T-cell (primary cell): ENCODE data around the gene RAP1GDS1. TPM values are rescaled to one million over a fixed set of nuclear protein-coding genes. Genes with fewer than 3 reads are reported as not detected.

Experiments used
- ATAC-seq, 4 experiments: fragments of 200-7000 bp in 3 of 4; fragments of 150-1000 bp in 1 of 4; cut with Tn5 transposase; replicated peaks in 1 of 4; 1 replicate in 3 of 4; 2 replicates in 1 of 4; pipeline ENCODE4 v1.10.0; 2021; ENCODE audit warnings: moderate library complexity in 3 of 4, mild to moderate bottlenecking in 2 of 4, moderate number of reproducible peaks in 1 of 4
- CTCF ChIA-PET, 2 donors: fragments of 300-600 bp; sonication (Branson Sonifier 250); formaldehyde crosslinking; loops; one replicate each; lab custom pipeline; 2022; ENCODE audit warnings: antibody characterized with exemption in 2 of 2; lab: Charles Lee
- POLR2A ChIA-PET, 2 donors: fragments of 300-600 bp; sonication (Branson Sonifier 250); formaldehyde crosslinking; loops; one replicate each; lab custom pipeline; 2022; ENCODE audit warnings: antibody characterized with exemption in 2 of 2; lab: Charles Lee
- DNase-seq, 35 experiments: peaks; one replicate each; pipeline versions ENCODE4 v3.0.0 to v3.0.0-alpha.2; 2013 to 2023
- H3K27ac ChIP-seq: one replicate; pipeline ENCODE4 v1.5.1; 2013; ENCODE audit warnings: low read length
- H3K27me3 ChIP-seq, 2 experiments: replicated peaks in 1 of 2; 1 replicate in 1 of 2; 2 replicates in 1 of 2; pipeline versions ENCODE4 v1.6.1 to v1.7.0; 2013; ENCODE audit warnings: low read length in 1 of 2, mixed read lengths in 1 of 2; ENCODE audit not compliant: control insufficient read depth in 2 of 2, insufficient read depth in 2 of 2; ENCODE audit errors: extremely low read depth in 1 of 2
- H3K36me3 ChIP-seq, 2 donors: 1 replicate in 1 of 2; 2 replicates in 1 of 2; pipeline versions ENCODE4 v1.6.1 to v1.7.0; 2013; ENCODE audit warnings: low read length in 1 of 2; ENCODE audit not compliant: control insufficient read depth in 2 of 2, insufficient read depth in 1 of 2; ENCODE audit errors: extremely low read depth in 1 of 2
- H3K4me1 ChIP-seq, 2 experiments: 1 replicate in 1 of 2; 2 replicates in 1 of 2; pipeline versions ENCODE4 v1.6.1 to v1.7.0; 2013; ENCODE audit warnings: low read length in 2 of 2, mixed read lengths in 1 of 2; ENCODE audit not compliant: insufficient read depth in 2 of 2, control insufficient read depth in 1 of 2; ENCODE audit errors: extremely low read depth in 1 of 2
- H3K4me3 ChIP-seq, 2 donors: 1 replicate in 1 of 2; 2 replicates in 1 of 2; pipeline versions ENCODE4 v1.5.1 to v1.7.0; 2013; ENCODE audit warnings: mild to moderate bottlenecking in 2 of 2, low read length in 1 of 2, moderate library complexity in 1 of 2; ENCODE audit not compliant: control insufficient read depth in 1 of 2; ENCODE audit errors: extremely low read depth in 1 of 2
- H3K9me3 ChIP-seq: 2 replicates; pipeline ENCODE4 v1.7.0; 2013
- H3K27ac Mint-ChIP-seq, 2 donors: one replicate each; pipeline ENCODE4 v1.8.0; 2020 to 2021; ENCODE audit warnings: mild to moderate bottlenecking in 2 of 2, mixed read lengths in 2 of 2
- H3K27me3 Mint-ChIP-seq, 2 donors: one replicate each; pipeline ENCODE4 v1.8.0; 2021 to 2022; ENCODE audit warnings: mixed read lengths in 2 of 2
- H3K36me3 Mint-ChIP-seq: one replicate; pipeline ENCODE4 v1.8.0; 2021; ENCODE audit warnings: mixed read lengths
- H3K4me1 Mint-ChIP-seq, 3 donors: one replicate each; pipeline ENCODE4 v1.8.0; 2020 to 2022; ENCODE audit warnings: mixed read lengths in 3 of 3, mild to moderate bottlenecking in 1 of 3
- H3K4me3 Mint-ChIP-seq, 3 donors: one replicate each; pipeline ENCODE4 v1.8.0; 2020 to 2022; ENCODE audit warnings: mild to moderate bottlenecking in 3 of 3, mixed read lengths in 3 of 3, moderate library complexity in 3 of 3
- H3K9me3 Mint-ChIP-seq, 3 donors: one replicate each; pipeline ENCODE4 v1.8.0; 2020 to 2022; ENCODE audit warnings: mixed read lengths in 3 of 3
- WGBS: methylation state at CpG from one replicate; pipeline ENCODE4 v1.1.5; 2013; ENCODE audit warnings: missing lambda C conversion rate; ENCODE audit not compliant: insufficient coverage; 5-methylcytosine and 5-hydroxymethylcytosine counted together
- total RNA-seq, 35 experiments: library from RNA in 6 of 35; stranded (reverse) in 6 of 35; fragments of 120-200 nt in 1 of 35; gene quantifications; one replicate each; pipeline versions ENCODE4 v1.2.1 to v1.2.4 and lab custom pipeline; 2013 to 2026

Gene RAP1GDS1
- total RNA-seq, 5 donors from 2014 or later (not counting 1 experiment from before 2014, with no cell fraction given), result 37.6 to 43.8 (median 39.7) TPM

- WGBS, result no CpG with 5 or more reads among the region's 4 CpGs
- CTCF ChIA-PET, result no interaction called here
- no peaks in the 10 kb centered on the region for H3K27me3 Mint-ChIP-seq
- POLR2A ChIA-PET, result no interaction called here
- peaks cover 4 to 7% (median 4%) of the 10 kb centered on the region in 3 donors for H3K4me1 Mint-ChIP-seq
- Histone ChIP-seq H3K27ac (no peak overlapping the region), H3K4me3 (no peak overlapping the region), H3K36me3 (no peaks in the 10 kb centered on the region), H3K27me3 (no peaks in the 10 kb centered on the region), H3K4me1 (no peaks in the 10 kb centered on the region), H3K9me3 (no peaks in the 10 kb centered on the region)
- no peak for ATAC-seq
- peaks cover 16% of the 10 kb centered on the region for H3K36me3 Mint-ChIP-seq
- no peak overlapping the region for H3K27ac Mint-ChIP-seq
- H3K4me3 Mint-ChIP-seq, result no peak overlapping the region
- H3K9me3 Mint-ChIP-seq, result no peaks in the 10 kb centered on the region
- no peak for DNase-seq
These were observed 50.5 kb downstream of the RAP1GDS1 start for GRCh38 chr4:98311656-98312055.

- Mint-ChIP-seq H3K27me3 (no peaks in the 10 kb centered on the region), H3K4me1 (peaks cover 4 to 7% (median 4%) of the 10 kb centered on the region in 3 donors), H3K4me3 (no peak overlapping the region), H3K27ac (no peak overlapping the region), H3K36me3 (peaks cover 32% of the 10 kb centered on the region), H3K9me3 (peaks cover 0 to 10% (median 6%) of the 10 kb centered on the region in 3 donors)
- WGBS, result no CpG with 5 or more reads among the region's 3 CpGs
- H3K27ac ChIP-seq, result no peak overlapping the region
- H3K27me3 ChIP-seq, result no peaks in the 10 kb centered on the region
- ATAC-seq (no peak), DNase-seq (no peak)
- POLR2A ChIA-PET, result no interaction called here
- no peaks in the 10 kb centered on the region for H3K9me3 ChIP-seq
- H3K36me3 ChIP-seq, result peaks cover 0 to 6% of the 10 kb centered on the region in 2 donors
- H3K4me1 ChIP-seq, result no peaks in the 10 kb centered on the region
- CTCF ChIA-PET, result no interaction called here
- no peak overlapping the region for H3K4me3 ChIP-seq
These were observed 53.8 kb downstream of the RAP1GDS1 start for GRCh38 chr4:98314791-98315565.

- Mint-ChIP-seq H3K4me1 (peaks cover 0 to 4% (median 3%) of the 10 kb centered on the region in 3 donors), H3K36me3 (peaks cover 24% of the 10 kb centered on the region), H3K27ac (no peak overlapping the region), H3K27me3 (no peaks in the 10 kb centered on the region), H3K4me3 (no peak overlapping the region), H3K9me3 (peaks cover 0 to 13% (median 8%) of the 10 kb centered on the region in 3 donors)
- POLR2A ChIA-PET, result no interaction called here
- ATAC-seq (no peak), DNase-seq (no peak)
- no CpG with 5 or more reads among the region's 2 CpGs for WGBS
- peaks cover 0 to 6% of the 10 kb centered on the region in 2 donors for H3K36me3 ChIP-seq
- no peaks in the 10 kb centered on the region for H3K27me3 ChIP-seq
- no peaks in the 10 kb centered on the region for H3K4me1 ChIP-seq
- CTCF ChIA-PET, result no interaction called here
- H3K27ac ChIP-seq, result no peak overlapping the region
- no peaks in the 10 kb centered on the region for H3K9me3 ChIP-seq
- H3K4me3 ChIP-seq, result no peak overlapping the region
These were observed 57.3 kb downstream of the RAP1GDS1 start for GRCh38 chr4:98318521-98318920.

- H3K4me3 Mint-ChIP-seq, result no peak overlapping the region
- no peak for ATAC-seq
- H3K27me3 ChIP-seq, result no peaks in the 10 kb centered on the region
These were observed 57.8 kb downstream of the RAP1GDS1 start for GRCh38 chr4:98319021-98319420.

GRCh38 chr4:98326168-98326567, 65.0 kb downstream of the RAP1GDS1 start:
- Histone ChIP-seq H3K4me1 (no peaks in the 10 kb centered on the region), H3K27ac (no peak overlapping the region), H3K4me3 (no peak overlapping the region), H3K9me3 (no peaks in the 10 kb centered on the region), H3K27me3 (no peaks in the 10 kb centered on the region), H3K36me3 (no peaks in the 10 kb centered on the region)
- Mint-ChIP-seq H3K27me3 (no peaks in the 10 kb centered on the region), H3K27ac (no peak overlapping the region), H3K36me3 (peaks cover 25% of the 10 kb centered on the region), H3K4me1 (no peaks in the 10 kb centered on the region), H3K4me3 (no peak overlapping the region), H3K9me3 (peaks cover 0 to 28% (median 7%) of the 10 kb centered on the region in 3 donors)
- CTCF ChIA-PET, result no interaction called here
- DNase-seq (no peak), ATAC-seq (no peak)
- no CpG with 5 or more reads among the region's 2 CpGs for WGBS
- POLR2A ChIA-PET, result no interaction called here

More at GRCh38 chr4:98319021-98319420, 57.8 kb downstream of the RAP1GDS1 start:
- ChIA-PET CTCF (no interaction called here), POLR2A (no interaction called here)
- no peak overlapping the region for H3K27ac Mint-ChIP-seq
- peaks cover 19% of the 10 kb centered on the region for H3K36me3 Mint-ChIP-seq
- Histone ChIP-seq H3K36me3 (peaks cover 0 to 6% of the 10 kb centered on the region in 2 donors), H3K4me1 (no peaks in the 10 kb centered on the region), H3K4me3 (no peak overlapping the region), H3K9me3 (no peaks in the 10 kb centered on the region), H3K27ac (no peak overlapping the region)
- no CpG with 5 or more reads among the region's 1 CpG for WGBS
- peaks cover 0 to 4% (median 0%) of the 10 kb centered on the region in 3 donors for H3K4me1 Mint-ChIP-seq
- no peak for DNase-seq
- peaks cover 0 to 13% (median 8%) of the 10 kb centered on the region in 3 donors for H3K9me3 Mint-ChIP-seq
- no peaks in the 10 kb centered on the region for H3K27me3 Mint-ChIP-seq

GRCh38 chr4:98327694-98328093, 66.5 kb downstream of the RAP1GDS1 start:
- peaks cover 36% of the 10 kb centered on the region for H3K36me3 Mint-ChIP-seq
- Histone ChIP-seq H3K36me3 (no peaks in the 10 kb centered on the region), H3K27me3 (no peaks in the 10 kb centered on the region), H3K27ac (no peak overlapping the region), H3K9me3 (peaks cover 2% of the 10 kb centered on the region), H3K4me1 (no peaks in the 10 kb centered on the region), H3K4me3 (no peak overlapping the region)
- peaks cover 5 to 37% (median 14%) of the 10 kb centered on the region in 3 donors for H3K9me3 Mint-ChIP-seq
- no CpG with 5 or more reads among the region's 1 CpG for WGBS
- H3K4me1 Mint-ChIP-seq, result no peaks in the 10 kb centered on the region
- ChIA-PET POLR2A (interaction anchor here in 1 of 2 donors (0.6 kb wide), 1 partner anchor 784 kb away, joined by 4 read pairs; no protein-coding TSS in a partner anchor), CTCF (no interaction called here)
- H3K27ac Mint-ChIP-seq, result no peak overlapping the region
- ATAC-seq, result no peak
- H3K27me3 Mint-ChIP-seq, result no peaks in the 10 kb centered on the region
- DNase-seq, result no peak
- no peak overlapping the region for H3K4me3 Mint-ChIP-seq
